SK-MEL-5 (cell line): ENCODE results near the gene HOXB7. TPM values are rescaled to one million over a fixed set of nuclear protein-coding genes. Genes with fewer than 3 reads are reported as not detected.

Experiments
- DNase-seq: peaks from one replicate; pipeline ENCODE4 v3.0.0-alpha.2; 2016; ENCODE audit warnings: low read depth, low spot score
- in situ Hi-C: cut with HindIII; loops from 2 replicates; pipeline ENCODE4 v1.10.0; 2016; ENCODE audit warnings: low sequenced_read_pairs, high pct_unique_total_duplicates, low pct_unique_long_range_greater_than_20kb
- polyA plus RNA-seq, 2 experiments: library from polyadenylated mRNA; depleted of rRNA; stranded (reverse); fragments of >200 nt; gene quantifications; 2 replicates each; pipeline ENCODE4 v1.2.3, GENCODE V29; 2015
- total RNA-seq: library from RNA; depleted of rRNA; stranded (reverse); fragments of >200 nt; shearing (Covaris generic); gene quantifications from 2 replicates; pipeline ENCODE4 v1.2.3, GENCODE V29; 2014; rRNA removed

HOXB7 gene
- total RNA-seq, result 8.9 and 12.1 TPM in 2 replicates
- 14.4 and 14.6 TPM in 2 replicates for polyA plus RNA-seq (2015; cell fraction: cytosol; rRNA removed)
- polyA plus RNA-seq (2015; cell fraction: nucleus; rRNA removed), result 2.2 and 4.1 TPM in 2 replicates

DNA sequence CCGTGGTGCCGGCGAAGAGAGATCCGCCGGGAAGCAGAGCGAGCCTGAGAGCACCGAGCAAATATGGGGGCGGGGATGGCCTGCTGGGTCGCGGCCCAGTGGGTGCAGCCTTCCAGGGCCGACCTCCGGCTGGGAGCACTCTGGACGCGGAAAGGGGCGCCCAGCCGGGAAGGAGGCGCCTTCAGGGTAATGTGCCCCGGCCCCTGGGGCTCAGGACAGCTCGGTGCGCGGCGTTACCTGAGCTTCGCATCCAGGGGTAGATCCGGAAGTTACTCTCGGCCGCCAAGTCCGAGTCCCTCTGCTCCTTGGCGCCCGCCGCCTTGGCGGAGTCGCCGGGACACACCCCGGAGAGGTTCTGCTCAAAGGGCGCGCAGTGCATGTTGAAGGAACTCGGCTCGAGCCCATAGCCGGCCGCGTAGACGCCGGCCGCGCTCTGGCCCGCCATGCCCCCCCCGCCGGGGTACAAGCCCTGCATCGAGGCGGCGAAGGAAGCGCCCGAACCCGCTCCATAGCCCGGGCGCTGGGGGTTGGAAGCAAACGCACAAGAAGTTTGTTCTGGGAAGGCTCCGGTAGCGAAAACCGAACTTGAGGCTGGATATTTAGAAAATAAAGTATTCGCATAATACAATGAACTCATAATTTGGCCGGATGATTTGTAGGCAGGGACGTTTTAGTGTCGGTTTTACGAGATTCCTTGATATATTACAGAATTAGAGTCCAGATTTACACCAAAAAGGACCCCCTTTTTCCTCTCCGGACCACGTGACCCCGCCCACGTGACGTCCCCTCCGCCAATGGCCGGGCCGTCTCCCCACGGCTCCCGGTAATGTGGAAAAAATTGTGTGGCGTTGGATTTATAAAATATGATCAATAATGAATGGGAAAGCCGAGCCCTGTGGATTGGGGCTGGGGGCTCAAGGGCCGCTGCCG is at the start of gene HOXB7:
HOXB7 (minus strand) TSS at position 736 of the 930 bp plus-strand sequence; CDS start at position 637, 99 bp downstream.
- peak; percentile 70 for DNase-seq
- in situ Hi-C loops, result no loop called here

GRCh38 chr17:48655913-48656312 is 45.1 kb upstream of the HOXB7 start:
- no peak for DNase-seq
- in situ Hi-C loops, result no loop called here

- in situ Hi-C loops, result no loop called here
- no peak for DNase-seq
Observed at GRCh38 chr17:48649741-48650140, 38.9 kb upstream of the HOXB7 start.

DNA sequence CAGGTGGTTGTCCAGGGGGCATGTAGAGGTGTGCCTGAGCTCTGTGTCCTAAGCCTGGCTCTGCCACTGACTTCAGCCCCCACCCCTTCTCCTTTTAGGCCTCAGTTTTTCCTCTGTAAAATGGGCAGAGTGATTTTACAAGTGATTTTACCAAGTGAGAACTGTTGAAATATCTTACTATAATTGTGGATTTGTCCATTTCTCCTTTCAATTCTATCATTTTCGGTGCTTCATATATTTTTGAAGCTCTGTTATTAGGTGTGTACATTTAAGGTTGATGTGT is 37.1 kb upstream of the HOXB7 start:
- in situ Hi-C loops, result no loop called here
- no peak for DNase-seq

- no peak for DNase-seq
- in situ Hi-C loops, result no loop called here
Observed at GRCh38 chr17:48647103-48647962, 36.5 kb upstream of the HOXB7 start.

DNA sequence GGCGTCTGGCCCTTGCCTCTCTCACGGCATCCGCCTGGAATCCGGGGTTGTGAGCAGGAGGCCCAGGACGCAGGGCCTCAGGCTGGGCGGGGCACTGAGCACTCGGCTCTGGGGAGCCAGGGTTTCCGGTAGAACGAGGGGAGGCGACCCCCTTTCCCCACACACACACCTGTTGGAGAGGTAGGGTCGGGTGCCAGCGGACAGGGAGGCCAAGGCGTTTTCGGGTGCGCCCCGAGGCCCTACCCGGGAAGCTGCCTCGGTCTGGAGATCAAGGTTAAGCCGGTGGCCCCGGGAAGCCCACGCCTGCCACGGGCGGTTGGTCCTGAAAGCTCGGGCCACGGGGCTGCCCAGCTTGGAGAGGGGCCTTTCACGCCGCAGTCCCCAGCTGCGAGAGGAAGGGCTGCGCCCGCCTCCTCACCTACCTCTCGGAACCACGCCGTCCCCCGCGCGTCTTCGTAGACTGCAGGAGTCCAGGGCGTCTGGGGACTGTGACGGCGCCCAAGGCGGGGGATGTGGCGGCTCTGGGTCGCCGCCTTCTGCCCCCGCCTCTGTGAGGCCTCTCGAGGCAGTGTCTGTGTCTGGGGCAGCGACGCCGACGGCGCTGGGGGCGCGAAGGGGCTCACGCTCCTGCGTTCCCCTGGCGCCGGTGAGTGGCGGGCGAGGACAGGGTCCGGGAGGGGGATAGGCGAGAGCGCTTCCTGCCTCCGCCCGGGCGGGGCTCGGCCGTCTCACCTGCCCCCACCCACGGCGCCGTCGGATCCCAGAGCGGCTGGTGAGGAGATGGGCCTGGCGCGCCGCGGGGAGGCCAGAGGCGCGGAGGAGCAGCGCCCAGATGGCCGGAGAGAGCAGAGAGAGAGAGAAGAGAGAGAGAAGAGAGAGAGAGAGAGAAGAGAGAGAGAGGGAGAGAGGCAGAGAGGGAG is 35.6 kb upstream of the HOXB7 start:
- in situ Hi-C loops, result no loop called here
- DNase-seq, result no peak

DNA sequence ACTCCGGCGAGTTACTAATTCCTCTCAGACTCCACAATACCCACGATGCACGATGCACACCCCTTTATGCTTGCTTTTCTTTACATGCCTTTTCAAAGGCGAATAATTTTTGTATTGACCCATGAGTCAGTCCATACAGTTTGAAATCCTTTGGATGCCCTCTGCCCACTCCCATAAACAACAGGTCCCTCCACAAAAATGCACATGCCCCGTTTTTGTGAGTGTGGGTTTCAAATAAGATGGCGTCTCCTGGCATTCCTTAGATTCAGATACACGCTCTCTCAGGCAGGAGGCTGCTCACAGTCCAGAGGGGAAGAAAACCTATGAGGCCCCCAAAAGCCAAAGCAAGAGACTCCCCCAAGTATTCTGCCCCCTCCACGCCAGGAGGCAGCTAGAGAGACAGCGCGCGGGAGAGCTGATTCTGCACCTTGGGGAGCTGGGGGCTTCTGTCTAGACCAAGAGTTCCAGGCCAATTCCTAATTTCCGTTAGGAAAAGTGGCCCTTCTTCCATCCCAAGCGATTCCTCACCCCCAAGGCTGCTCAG is 34.9 kb upstream of the HOXB7 start:
- in situ Hi-C loops, result no loop called here
- DNase-seq, result no peak

DNA sequence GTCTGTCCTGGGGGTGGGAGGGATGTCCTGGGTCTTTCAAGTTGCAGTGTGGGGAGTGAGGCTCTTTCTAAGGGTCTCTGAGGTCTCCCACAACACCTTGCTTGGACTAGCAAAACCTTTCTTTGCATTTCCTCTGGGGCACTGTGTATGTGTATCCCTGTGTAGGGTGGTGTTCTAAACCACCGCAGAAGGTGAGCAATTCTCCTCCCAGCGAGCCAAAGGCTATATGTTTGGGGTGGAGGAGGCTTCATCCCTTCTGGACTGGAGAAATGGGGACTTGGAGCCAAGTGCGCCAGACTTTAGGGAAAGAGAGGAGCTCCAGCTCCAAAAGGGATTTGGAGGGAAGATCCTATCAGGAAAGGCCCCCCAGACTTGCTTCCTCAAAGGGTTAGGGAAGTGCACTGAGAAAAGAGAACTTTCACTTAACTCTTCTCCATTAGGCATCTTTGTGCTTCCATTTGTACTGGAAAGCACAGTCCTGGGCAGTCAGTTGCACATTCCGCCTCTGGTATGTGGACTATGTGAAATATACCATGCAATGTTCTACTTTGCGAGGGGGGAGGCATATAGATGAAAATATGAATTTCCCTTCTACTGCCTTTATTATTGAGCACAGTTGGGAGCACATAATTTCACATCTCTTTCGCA is 34.2 kb upstream of the HOXB7 start:
- DNase-seq, result no peak
- in situ Hi-C loops, result no loop called here

DNA sequence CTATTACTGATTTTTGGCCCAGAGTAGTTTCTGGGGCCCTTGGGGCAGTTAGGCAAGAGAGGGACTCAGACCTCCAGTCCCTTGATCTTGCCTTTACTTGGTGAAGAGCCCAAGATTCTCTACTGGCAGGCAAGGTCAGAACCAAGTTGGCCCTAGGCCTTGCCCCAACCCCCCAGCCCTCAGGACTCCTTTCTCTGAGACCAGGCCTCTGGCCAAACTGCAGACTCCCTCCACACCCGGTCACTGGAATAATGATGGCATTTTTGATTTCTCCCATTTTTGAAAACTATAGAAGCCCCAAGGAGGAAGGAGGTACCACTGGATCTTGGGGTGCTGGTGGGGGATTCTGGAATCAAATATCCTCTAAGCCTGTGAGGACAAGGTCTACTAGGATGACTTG is 33.3 kb upstream of the HOXB7 start:
- in situ Hi-C loops, result no loop called here

GRCh38 chr17:48643697-48644012 is 32.8 kb upstream of the HOXB7 start:
- no peak for DNase-seq
- in situ Hi-C loops, result no loop called here

More for the DNA sequence above, 33.3 kb upstream of the HOXB7 start:
- DNase-seq, result no peak

- in situ Hi-C loops, result no loop called here
- no peak for DNase-seq
Observed at GRCh38 chr17:48642843-48643696, 32.3 kb upstream of the HOXB7 start.

DNA sequence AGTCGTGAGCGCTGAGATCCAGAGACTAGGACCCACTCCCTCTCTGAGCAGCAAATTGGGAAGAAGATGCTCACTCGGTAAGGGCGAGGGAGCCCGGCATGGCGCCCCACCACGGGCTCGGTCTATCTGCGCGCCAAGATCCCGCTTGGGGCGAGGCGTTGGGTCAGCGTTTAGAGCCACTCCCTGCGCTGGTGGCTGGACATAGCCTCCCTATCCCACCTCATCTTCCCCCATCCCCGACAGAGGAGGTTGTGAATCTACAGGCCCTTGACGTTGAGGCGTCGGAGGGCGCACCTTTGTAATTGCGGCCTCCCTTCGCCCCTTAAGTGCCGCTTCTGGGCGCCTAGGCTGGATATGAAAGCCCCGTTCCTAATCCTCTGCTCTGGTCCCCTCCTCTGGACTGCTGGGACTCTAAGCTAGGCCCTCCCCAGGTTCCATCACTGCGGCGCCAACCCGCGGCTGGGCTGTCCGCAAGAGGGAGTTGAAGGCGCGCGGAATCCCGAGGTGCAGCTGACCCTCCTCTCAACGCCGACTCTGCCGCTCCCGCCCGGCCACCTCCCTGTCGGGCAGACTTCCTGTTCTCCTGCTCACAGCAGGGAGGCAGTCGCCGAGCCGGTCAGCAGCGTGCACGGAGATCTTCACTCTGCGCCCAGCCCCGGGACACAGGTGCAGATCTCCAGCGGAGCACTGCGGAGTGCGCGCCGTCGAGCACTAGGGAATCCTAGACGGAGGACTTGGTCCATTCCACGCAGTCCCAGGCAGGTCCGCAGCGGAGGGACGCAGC is 31.4 kb upstream of the HOXB7 start:
- no peak for DNase-seq
- in situ Hi-C loops, result no loop called here

- DNase-seq, result no peak
- in situ Hi-C loops, result no loop called here
Observed at GRCh38 chr17:48641541-48642058, 30.8 kb upstream of the HOXB7 start.

GRCh38 chr17:48640858-48641180 is 30.0 kb upstream of the HOXB7 start:
- no peak for DNase-seq
- in situ Hi-C loops, result no loop called here
